B cell (primary cell): ENCODE results near the gene HOXA3.

Experiments used
- EZH2 ChIP-seq: IDR thresholded peaks from 2 replicates; pipeline ENCODE4 v1.6.1; 2012; ENCODE audit warnings: borderline replicate concordance, low read depth, mild to moderate bottlenecking, moderate library complexity, low read length; ENCODE audit not compliant: insufficient read depth, poor library complexity, severe bottlenecking
- TF ChIP-seq, protein P1 (sequence below): fragments of 200-600 bp; IDR thresholded peaks from one replicate; pipeline ENCODE4 v1.8.0; 2022; ENCODE audit warnings: antibody characterized with exemption, mild to moderate bottlenecking

DNA sequence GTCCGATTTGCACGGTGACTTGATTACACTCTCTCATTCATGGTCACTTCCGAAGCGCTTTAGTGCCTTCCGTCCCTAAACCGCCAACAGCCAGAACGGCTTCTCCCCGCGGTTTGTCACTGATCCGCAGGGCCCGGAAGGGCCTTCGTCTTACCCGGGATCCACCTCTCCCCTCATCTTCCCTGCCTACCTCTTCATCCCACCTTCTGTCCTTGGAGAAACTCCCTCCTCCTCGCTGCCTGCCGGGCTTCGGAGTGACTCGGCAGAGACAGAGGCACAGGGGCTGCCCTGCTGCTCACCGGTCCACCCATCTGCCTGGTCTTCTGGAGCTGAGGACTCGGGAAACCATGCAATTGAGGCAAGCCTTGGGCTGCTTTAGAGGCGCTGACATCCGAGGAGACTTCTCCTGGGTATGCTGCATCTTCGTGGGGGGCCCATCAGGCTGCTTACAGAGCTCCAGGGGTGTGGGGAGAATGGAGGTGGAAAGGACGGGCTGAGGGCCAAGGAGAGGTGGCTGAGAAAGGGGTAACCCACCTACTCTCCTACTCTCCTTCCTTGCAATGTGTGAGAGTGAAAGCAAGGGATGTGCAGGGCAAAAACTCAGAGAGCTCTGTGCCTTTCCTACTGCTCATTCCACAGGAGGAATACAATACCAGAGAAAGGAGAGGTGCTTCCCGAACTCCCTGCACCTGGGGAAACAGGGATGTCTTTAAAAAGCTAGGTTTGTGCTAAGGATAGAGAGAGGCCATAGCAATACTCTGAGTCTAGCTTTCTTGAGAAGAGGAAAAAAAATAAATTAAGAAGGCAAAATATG, 33.7 kb upstream of the HOXA3 start:
- TF ChIP-seq, protein P1, sequence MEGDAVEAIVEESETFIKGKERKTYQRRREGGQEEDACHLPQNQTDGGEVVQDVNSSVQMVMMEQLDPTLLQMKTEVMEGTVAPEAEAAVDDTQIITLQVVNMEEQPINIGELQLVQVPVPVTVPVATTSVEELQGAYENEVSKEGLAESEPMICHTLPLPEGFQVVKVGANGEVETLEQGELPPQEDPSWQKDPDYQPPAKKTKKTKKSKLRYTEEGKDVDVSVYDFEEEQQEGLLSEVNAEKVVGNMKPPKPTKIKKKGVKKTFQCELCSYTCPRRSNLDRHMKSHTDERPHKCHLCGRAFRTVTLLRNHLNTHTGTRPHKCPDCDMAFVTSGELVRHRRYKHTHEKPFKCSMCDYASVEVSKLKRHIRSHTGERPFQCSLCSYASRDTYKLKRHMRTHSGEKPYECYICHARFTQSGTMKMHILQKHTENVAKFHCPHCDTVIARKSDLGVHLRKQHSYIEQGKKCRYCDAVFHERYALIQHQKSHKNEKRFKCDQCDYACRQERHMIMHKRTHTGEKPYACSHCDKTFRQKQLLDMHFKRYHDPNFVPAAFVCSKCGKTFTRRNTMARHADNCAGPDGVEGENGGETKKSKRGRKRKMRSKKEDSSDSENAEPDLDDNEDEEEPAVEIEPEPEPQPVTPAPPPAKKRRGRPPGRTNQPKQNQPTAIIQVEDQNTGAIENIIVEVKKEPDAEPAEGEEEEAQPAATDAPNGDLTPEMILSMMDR: no peak
- no peak for TF ChIP-seq EZH2
